Suprapubic skin (tissue), 4 donors: ENCODE results near the gene TDRD3. TPM values are rescaled to one million over a fixed set of nuclear protein-coding genes. Genes with fewer than 3 reads are reported as not detected.

Experiments used
- DNase-seq, 2 donors: peaks; one replicate each; pipeline ENCODE4 v3.0.0-alpha.2; 2019; ENCODE audit warnings: low spot score in 2 of 2
- H3K27ac ChIP-seq: fragments of 200-600 bp; sonication (generic); one replicate; pipeline ENCODE4 v1.5.1; 2019
- H3K27me3 ChIP-seq: fragments of 200-600 bp; sonication (generic); one replicate; pipeline ENCODE4 v1.5.1; 2019
- H3K36me3 ChIP-seq: fragments of 200-600 bp; sonication (generic); one replicate; pipeline ENCODE4 v1.5.1; 2019
- H3K4me1 ChIP-seq: fragments of 200-600 bp; sonication (generic); one replicate; pipeline ENCODE4 v1.5.1; 2019
- H3K4me3 ChIP-seq: fragments of 200-600 bp; sonication (generic); one replicate; pipeline ENCODE4 v1.5.1; 2019; ENCODE audit warnings: mild to moderate bottlenecking
- H3K9me3 ChIP-seq: fragments of 200-600 bp; sonication (generic); one replicate; pipeline ENCODE4 v1.5.1; 2019
- CTCF ChIP-seq, 2 donors: fragments of 200-600 bp in 1 of 2; fragments of 450-650 bp in 1 of 2; sonication (generic) in 1 of 2; IDR thresholded peaks; one replicate each; pipeline ENCODE4 v1.5.1; 2016 to 2019; ENCODE audit warnings: antibody characterized with exemption in 2 of 2, mild to moderate bottlenecking in 1 of 2, moderate library complexity in 1 of 2
- EP300 ChIP-seq: sonication (generic); formaldehyde crosslinking; IDR thresholded peaks from one replicate; pipeline ENCODE4 v1.6.1; 2017; ENCODE audit warnings: antibody characterized with exemption
- POLR2A ChIP-seq, 2 donors: fragments of 450-650 bp; IDR thresholded peaks; one replicate each; pipeline ENCODE4 v1.6.1; 2017; ENCODE audit warnings: antibody characterized with exemption in 2 of 2, mild to moderate bottlenecking in 2 of 2, moderate library complexity in 2 of 2
- POLR2AphosphoS5 ChIP-seq, 3 donors: sonication (generic); formaldehyde crosslinking; IDR thresholded peaks; one replicate each; pipeline ENCODE4 v1.6.1; 2017; ENCODE audit warnings: antibody characterized with exemption in 3 of 3
- WGBS: methylation state at CpG from one replicate; pipeline ENCODE4 v1.1.5; 2018; 5-methylcytosine and 5-hydroxymethylcytosine counted together
- total RNA-seq, 4 donors: library from RNA; depleted of rRNA; stranded (reverse); fragments of >200 nt; gene quantifications; one replicate each; pipeline ENCODE4 v1.1.0, GENCODE V29; 2016

TDRD3 gene
- total RNA-seq, 4 donors from 2014 or later, result 17.6 to 42.6 (median 21.7) TPM

GRCh38 chr13:60352644-60353043 is 44.4 kb upstream of the TDRD3 start:
- no peaks in the 10 kb centered on the region for H3K9me3 ChIP-seq
- H3K4me1 ChIP-seq, result no peaks in the 10 kb centered on the region
- H3K27me3 ChIP-seq, result no peaks in the 10 kb centered on the region
- H3K4me3 ChIP-seq, result no peak overlapping the region
- no peak for DNase-seq
- H3K36me3 ChIP-seq, result no peaks in the 10 kb centered on the region
- TF ChIP-seq POLR2A (IDR thresholded peaks at IDR 0.05), result no peak
- no peak for TF ChIP-seq POLR2AphosphoS5 (IDR thresholded peaks at IDR 0.05)
- TF ChIP-seq EP300, result no peak
- TF ChIP-seq CTCF (IDR thresholded peaks at IDR 0.05), result no peak
- H3K27ac ChIP-seq, result no peak overlapping the region

GRCh38 chr13:60355056-60355455 is 42.0 kb upstream of the TDRD3 start:
- TF ChIP-seq POLR2AphosphoS5 (IDR thresholded peaks at IDR 0.05) (no peak), POLR2A (IDR thresholded peaks at IDR 0.05) (no peak), CTCF (IDR thresholded peaks at IDR 0.05) (no peak), EP300 (no peak)
- no peak for DNase-seq

GRCh38 chr13:60356970-60357369 is 40.0 kb upstream of the TDRD3 start:
- Histone ChIP-seq H3K36me3 (no peaks in the 10 kb centered on the region), H3K9me3 (no peaks in the 10 kb centered on the region)
- TF ChIP-seq POLR2A (IDR thresholded peaks at IDR 0.05), result no peak
- no peak for TF ChIP-seq CTCF (IDR thresholded peaks at IDR 0.05)
- no peak for TF ChIP-seq POLR2AphosphoS5 (IDR thresholded peaks at IDR 0.05)
- no peak for TF ChIP-seq EP300

More at GRCh38 chr13:60355056-60355455, 42.0 kb upstream of the TDRD3 start:
- Histone ChIP-seq H3K9me3 (no peaks in the 10 kb centered on the region), H3K27me3 (no peaks in the 10 kb centered on the region), H3K4me3 (no peak overlapping the region), H3K4me1 (no peaks in the 10 kb centered on the region), H3K36me3 (no peaks in the 10 kb centered on the region), H3K27ac (no peak overlapping the region)

GRCh38 chr13:60358453-60358852 is 38.6 kb upstream of the TDRD3 start:
- DNase-seq, result no peak
- H3K27me3 ChIP-seq, result no peaks in the 10 kb centered on the region
- no peak overlapping the region for H3K27ac ChIP-seq
- no peaks in the 10 kb centered on the region for H3K36me3 ChIP-seq
- TF ChIP-seq EP300 (no peak), POLR2AphosphoS5 (IDR thresholded peaks at IDR 0.05) (no peak), POLR2A (IDR thresholded peaks at IDR 0.05) (no peak), CTCF (IDR thresholded peaks at IDR 0.05) (no peak)
- no peaks in the 10 kb centered on the region for H3K4me1 ChIP-seq
- no peaks in the 10 kb centered on the region for H3K9me3 ChIP-seq
- no peak overlapping the region for H3K4me3 ChIP-seq
- WGBS, result 82% methylated on average over 2 of the region's 2 CpGs

More at GRCh38 chr13:60356970-60357369, 40.0 kb upstream of the TDRD3 start:
- H3K27ac ChIP-seq, result no peak overlapping the region
- no peaks in the 10 kb centered on the region for H3K4me1 ChIP-seq
- no peaks in the 10 kb centered on the region for H3K27me3 ChIP-seq
- H3K4me3 ChIP-seq, result no peak overlapping the region
- no peak for DNase-seq

GRCh38 chr13:60363288-60363687 is 33.7 kb upstream of the TDRD3 start:
- Histone ChIP-seq H3K9me3 (no peaks in the 10 kb centered on the region), H3K27me3 (no peaks in the 10 kb centered on the region), H3K27ac (no peak overlapping the region), H3K36me3 (no peaks in the 10 kb centered on the region), H3K4me3 (no peak overlapping the region), H3K4me1 (no peaks in the 10 kb centered on the region)
- 64% methylated on average over 2 of the region's 2 CpGs for WGBS
- TF ChIP-seq CTCF (IDR thresholded peaks at IDR 0.05) (no peak), POLR2AphosphoS5 (IDR thresholded peaks at IDR 0.05) (no peak), EP300 (no peak), POLR2A (IDR thresholded peaks at IDR 0.05) (no peak)
- no peak for DNase-seq
